ENCODE results near the gene MTHFD1L.

The MTHFD1L gene

DNA sequence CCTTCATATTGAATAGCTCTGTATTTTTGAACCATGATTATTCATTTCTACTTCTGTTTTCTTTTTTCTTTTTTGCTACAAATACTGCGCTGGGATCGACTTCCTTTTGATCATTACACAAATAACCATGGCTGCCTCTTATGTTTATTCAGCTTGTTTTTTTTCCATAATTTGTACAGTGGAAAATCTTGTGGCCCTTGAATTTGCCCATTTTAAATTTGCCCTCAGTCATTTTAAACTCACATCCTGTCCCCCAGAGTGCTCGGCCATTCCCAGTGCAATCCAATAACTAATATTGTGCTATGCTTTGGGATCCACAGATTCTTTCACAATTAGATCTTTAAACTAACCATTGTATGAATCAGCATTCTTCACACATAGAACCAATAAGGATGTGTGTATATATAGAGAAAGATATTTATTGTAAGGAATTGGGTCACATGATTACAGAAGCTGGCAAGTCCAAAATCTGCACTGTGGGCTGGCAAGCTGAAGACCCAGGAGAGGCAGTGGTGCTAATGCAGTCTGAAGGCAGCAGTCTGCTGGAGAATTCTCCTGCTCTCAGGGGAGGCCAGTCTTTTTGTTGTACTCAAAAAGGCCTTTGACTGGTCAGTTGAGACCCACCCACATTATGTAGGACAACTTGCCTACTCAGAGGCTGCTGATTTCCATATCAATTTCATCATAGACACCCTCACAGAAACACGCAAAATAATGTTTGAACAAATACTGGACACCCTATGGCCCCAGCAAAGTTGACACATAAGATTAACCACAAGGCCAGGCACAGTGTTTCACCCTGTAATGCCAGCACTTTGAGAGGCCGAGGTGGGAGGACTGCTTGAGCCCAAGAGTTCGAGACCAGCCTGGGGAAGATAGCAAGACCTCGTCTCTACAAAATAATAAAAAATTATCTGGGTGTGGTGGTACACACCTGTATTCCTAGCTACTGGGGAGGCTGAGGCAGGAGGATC lies 147.1 kb downstream of the MTHFD1L start:
- H3K36me3 ChIP-seq (ENCODE audit: insufficient read depth): no peaks in the 10 kb centered on the region

GRCh38 chr6:151014404-151015100 lies 149.1 kb downstream of the MTHFD1L start:
- no peak overlapping the region for H3K27ac ChIP-seq
- H3K36me3 ChIP-seq (ENCODE audit: insufficient read depth): no peaks in the 10 kb centered on the region
- no peaks in the 10 kb centered on the region for H4K20me1 ChIP-seq (ENCODE audit: insufficient read depth)
- no peak overlapping the region for H3K4me2 ChIP-seq
- no peaks in the 10 kb centered on the region for H3K27me3 ChIP-seq (ENCODE audit: insufficient read depth, low read depth)
- H2AFZ ChIP-seq (ENCODE audit: low read depth): no peak overlapping the region
- peak; percentile 96 for TF ChIP-seq CTCF (conservative IDR thresholded peaks at IDR 0.05; ENCODE audit: low read depth, low read length)
- H3K4me3 ChIP-seq (IDR thresholded peaks at IDR 0.05; ENCODE audit: insufficient read depth, low read depth, low read length): no peak overlapping the region
- no peaks in the 10 kb centered on the region for H3K4me1 ChIP-seq (ENCODE audit: low read depth, poor library complexity, severe bottlenecking)
- no peak overlapping the region for H3K9ac ChIP-seq
- H3K79me2 ChIP-seq (ENCODE audit: insufficient read depth, low read depth): no peaks in the 10 kb centered on the region

More for the DNA sequence above, 147.1 kb downstream of the MTHFD1L start:
- H2AFZ ChIP-seq (ENCODE audit: low read depth): no peak overlapping the region
- H3K27me3 ChIP-seq (ENCODE audit: insufficient read depth, low read depth): no peaks in the 10 kb centered on the region
- no peak overlapping the region for H3K27ac ChIP-seq
- no peaks in the 10 kb centered on the region for H3K4me1 ChIP-seq (ENCODE audit: low read depth, poor library complexity, severe bottlenecking)
- H4K20me1 ChIP-seq (ENCODE audit: insufficient read depth): no peaks in the 10 kb centered on the region
- H3K9ac ChIP-seq: no peak overlapping the region
- H3K4me2 ChIP-seq: no peak overlapping the region
- H3K79me2 ChIP-seq (ENCODE audit: insufficient read depth, low read depth): no peaks in the 10 kb centered on the region
- no peak overlapping the region for H3K4me3 ChIP-seq (IDR thresholded peaks at IDR 0.05; ENCODE audit: insufficient read depth, low read depth, low read length)
- no peak for TF ChIP-seq CTCF (conservative IDR thresholded peaks at IDR 0.05; ENCODE audit: low read depth, low read length)

DNA sequence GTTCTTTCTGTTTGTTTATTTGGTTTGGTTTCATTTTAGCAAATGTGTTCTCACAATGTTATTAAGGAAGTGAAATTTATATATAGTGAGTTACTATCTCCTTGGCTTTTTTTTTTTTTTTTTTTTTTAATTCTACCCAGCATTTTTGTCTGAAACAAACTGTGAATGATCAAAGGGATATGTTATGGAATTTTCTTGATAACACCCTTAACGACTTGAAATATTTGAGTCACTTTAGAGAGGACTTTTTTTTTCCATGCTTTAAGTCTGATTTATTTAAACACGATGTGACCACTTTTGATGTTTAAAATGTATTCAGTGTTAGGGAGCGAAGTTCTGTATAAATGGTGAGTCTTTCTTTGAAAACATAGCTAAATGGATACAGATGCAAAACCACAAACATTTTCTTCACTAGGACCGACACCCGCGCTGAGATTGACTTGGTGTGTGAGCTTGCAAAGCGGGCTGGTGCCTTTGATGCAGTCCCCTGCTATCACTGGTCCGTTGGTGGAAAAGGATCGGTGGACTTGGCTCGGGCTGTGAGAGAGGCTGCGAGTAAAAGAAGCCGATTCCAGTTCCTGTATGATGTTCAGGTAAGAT lies 149.7 kb downstream of the MTHFD1L start:
- Histone ChIP-seq H2AFZ (ENCODE audit: low read depth) (no peak overlapping the region), H3K27me3 (ENCODE audit: insufficient read depth, low read depth) (no peaks in the 10 kb centered on the region), H3K36me3 (ENCODE audit: insufficient read depth) (no peaks in the 10 kb centered on the region), H3K4me3 (IDR thresholded peaks at IDR 0.05; ENCODE audit: insufficient read depth, low read depth, low read length) (no peak overlapping the region), H3K4me1 (ENCODE audit: low read depth, poor library complexity, severe bottlenecking) (no peaks in the 10 kb centered on the region), H3K9ac (no peak overlapping the region), H3K79me2 (ENCODE audit: insufficient read depth, low read depth) (no peaks in the 10 kb centered on the region), H3K27ac (no peak overlapping the region), H4K20me1 (ENCODE audit: insufficient read depth) (no peaks in the 10 kb centered on the region), H3K4me2 (no peak overlapping the region)
- no peak for TF ChIP-seq CTCF (conservative IDR thresholded peaks at IDR 0.05; ENCODE audit: low read depth, low read length)

- H3K79me2 ChIP-seq (ENCODE audit: insufficient read depth, low read depth): no peaks in the 10 kb centered on the region
- H3K36me3 ChIP-seq (ENCODE audit: insufficient read depth): no peaks in the 10 kb centered on the region
- H3K27ac ChIP-seq: no peak overlapping the region
- no peak overlapping the region for H3K4me2 ChIP-seq
- H3K27me3 ChIP-seq (ENCODE audit: insufficient read depth, low read depth): no peaks in the 10 kb centered on the region
- no peak overlapping the region for H3K9ac ChIP-seq
- H3K4me3 ChIP-seq (IDR thresholded peaks at IDR 0.05; ENCODE audit: insufficient read depth, low read depth, low read length): no peak overlapping the region
- H2AFZ ChIP-seq (ENCODE audit: low read depth): no peak overlapping the region
- H4K20me1 ChIP-seq (ENCODE audit: insufficient read depth): no peaks in the 10 kb centered on the region
- no peaks in the 10 kb centered on the region for H3K4me1 ChIP-seq (ENCODE audit: low read depth, poor library complexity, severe bottlenecking)
- no peak for TF ChIP-seq CTCF (conservative IDR thresholded peaks at IDR 0.05; ENCODE audit: low read depth, low read length)
These were observed 150.6 kb downstream of the MTHFD1L start for GRCh38 chr6:151016107-151016506.

All from KMS-11 (cell line).